Measurements from ENCODE around the gene DPYSL5.

DNA sequence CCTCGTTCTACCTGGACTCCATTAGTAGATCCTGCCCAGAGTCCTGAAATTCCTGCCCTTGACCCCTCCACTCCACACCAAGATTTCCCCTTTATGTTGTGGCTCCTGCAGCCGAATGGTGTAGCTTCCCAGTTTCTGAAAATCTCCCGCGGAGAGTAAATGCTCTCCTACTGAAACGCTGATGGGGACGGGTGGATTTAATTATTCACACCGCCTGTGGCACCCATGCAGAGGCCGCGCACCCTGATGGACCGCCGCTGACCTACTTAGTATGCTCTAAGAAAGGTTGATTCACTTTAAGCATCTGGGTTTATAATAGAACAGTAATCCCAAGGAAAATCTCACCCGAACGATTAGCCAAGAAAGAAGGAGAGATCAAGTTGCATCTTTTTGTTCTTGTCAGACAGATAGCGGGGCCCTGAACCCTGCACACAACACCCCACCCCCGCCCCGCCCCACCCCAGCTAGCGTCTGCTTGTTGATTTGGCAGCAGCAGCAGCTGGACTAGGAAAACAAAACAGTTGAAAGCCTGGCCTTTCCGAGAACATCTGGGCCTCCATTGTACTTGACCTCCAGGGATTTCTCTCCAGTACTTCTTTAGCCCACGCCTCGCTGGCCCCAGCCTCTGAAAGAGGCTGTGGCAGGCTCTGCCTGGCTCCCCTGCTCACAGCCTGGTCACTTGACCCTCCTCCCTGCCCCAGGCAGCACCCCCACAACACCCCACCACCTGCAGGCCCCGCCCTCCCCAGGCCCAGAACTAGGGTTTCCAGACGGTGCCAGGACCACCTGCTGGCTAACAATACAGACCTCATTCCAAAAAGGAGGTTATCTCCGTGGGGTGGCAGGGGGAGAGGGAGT is 53.6 kb downstream of the DPYSL5 start:
- TF ChIP-seq, protein P1, sequence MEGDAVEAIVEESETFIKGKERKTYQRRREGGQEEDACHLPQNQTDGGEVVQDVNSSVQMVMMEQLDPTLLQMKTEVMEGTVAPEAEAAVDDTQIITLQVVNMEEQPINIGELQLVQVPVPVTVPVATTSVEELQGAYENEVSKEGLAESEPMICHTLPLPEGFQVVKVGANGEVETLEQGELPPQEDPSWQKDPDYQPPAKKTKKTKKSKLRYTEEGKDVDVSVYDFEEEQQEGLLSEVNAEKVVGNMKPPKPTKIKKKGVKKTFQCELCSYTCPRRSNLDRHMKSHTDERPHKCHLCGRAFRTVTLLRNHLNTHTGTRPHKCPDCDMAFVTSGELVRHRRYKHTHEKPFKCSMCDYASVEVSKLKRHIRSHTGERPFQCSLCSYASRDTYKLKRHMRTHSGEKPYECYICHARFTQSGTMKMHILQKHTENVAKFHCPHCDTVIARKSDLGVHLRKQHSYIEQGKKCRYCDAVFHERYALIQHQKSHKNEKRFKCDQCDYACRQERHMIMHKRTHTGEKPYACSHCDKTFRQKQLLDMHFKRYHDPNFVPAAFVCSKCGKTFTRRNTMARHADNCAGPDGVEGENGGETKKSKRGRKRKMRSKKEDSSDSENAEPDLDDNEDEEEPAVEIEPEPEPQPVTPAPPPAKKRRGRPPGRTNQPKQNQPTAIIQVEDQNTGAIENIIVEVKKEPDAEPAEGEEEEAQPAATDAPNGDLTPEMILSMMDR (IDR thresholded peaks at IDR 0.05; ENCODE audit: borderline replicate concordance, extremely low read depth, low read length, poor library complexity, severe bottlenecking), result no peak
- TF ChIP-seq EZH2 (IDR thresholded peaks at IDR 0.05; ENCODE audit: borderline replicate concordance, low read depth, low read length, severe bottlenecking), result no peak

All from DND-41 (cell line).